GM23248 (cell line): ENCODE results near the gene NFIX.

ENCODE experiments used
- EZH2 ChIP-seq: fragments of 200-600 bp; sonication (generic); IDR thresholded peaks from 2 replicates; pipeline ENCODE4 v1.6.1; 2018; ENCODE audit warnings: antibody characterized with exemption, mild to moderate bottlenecking; ENCODE audit not compliant: insufficient read depth, poor library complexity, severe bottlenecking
- EZH2phosphoT487 ChIP-seq: fragments of 200-600 bp; sonication (generic); IDR thresholded peaks from 2 replicates; pipeline ENCODE4 v1.6.1; 2018; ENCODE audit warnings: antibody characterized with exemption, moderate library complexity, mild to moderate bottlenecking, low read depth; ENCODE audit not compliant: insufficient read depth

- TF ChIP-seq EZH2phosphoT487 (no peak), EZH2 (no peak)
These were observed 4.4 kb upstream of the NFIX start for GRCh38 chr19:12990853-12991252.
